NCI-H345 treated with DMSO at 0.1 percent for 48 hours (cell line): ENCODE results near the gene MACF1.
A peak's percentile ranks its signal among the peaks of the same experiment; 100 is the strongest.

Experiments used
- DNase-seq: peaks from one replicate; lab custom pipeline; 2025; ENCODE audit not compliant: unreplicated experiment; lab: John Stamatoyannopoulos, UW

Gene MACF1

DNA sequence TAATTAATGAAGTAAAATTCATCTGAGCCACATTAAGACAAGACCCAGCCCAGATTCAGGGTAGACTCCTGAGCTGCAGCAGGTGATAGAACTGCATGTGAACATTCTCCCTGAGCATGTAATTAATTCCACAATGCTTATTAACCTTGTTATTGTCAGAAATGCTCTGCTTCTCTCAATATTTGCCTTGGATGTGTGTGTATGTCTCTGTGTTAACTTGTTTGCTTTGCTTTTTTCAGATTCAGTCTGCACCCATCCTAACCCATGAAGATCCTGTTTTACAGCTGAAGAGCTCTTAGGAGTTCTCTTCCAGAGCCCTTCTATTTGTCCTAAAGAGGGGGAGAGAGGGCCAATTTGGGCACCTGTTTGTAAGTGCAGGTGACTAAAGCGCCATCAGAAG lies 143.8 kb downstream of the MACF1 start:
- DNase-seq = peak; percentile 6

DNA sequence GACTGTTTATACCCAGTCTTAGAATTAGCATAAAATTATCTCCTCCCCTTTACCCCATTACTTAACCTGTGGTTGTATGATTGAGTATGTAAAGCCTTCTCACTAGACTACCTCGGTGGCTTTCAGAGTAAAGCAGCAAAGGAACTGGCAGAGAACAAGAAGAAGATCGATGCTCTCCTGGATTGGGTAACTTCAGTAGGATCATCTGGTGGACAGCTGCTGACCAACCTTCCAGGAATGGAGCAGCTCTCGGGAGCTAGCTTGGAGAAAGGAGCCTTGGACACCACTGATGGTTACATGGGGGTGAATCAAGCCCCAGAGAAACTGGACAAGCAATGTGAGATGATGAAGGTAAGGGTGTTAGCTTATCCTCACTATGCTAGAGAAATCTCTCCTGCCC lies 148.4 kb downstream of the MACF1 start:
- no peak for DNase-seq

DNA sequence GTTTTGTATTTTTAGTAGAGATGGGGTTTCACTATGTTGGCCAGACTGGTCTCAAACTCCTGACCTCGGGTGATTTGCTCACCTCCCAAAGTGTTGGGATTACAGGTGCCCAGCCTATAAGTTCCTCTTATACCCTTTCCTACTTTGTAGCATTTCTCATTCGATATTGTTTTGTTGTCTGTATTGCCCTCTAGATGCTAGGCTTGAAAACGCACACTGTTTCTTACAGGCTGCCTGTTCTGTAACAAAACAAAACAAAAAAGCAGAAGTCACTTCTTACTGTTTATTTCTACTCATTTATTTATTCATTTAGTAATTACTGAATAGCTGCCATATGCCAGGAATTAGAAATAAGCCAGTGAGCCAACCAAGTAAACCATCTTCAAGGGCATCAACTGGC lies 150.1 kb downstream of the MACF1 start:
- DNase-seq = no peak

DNA sequence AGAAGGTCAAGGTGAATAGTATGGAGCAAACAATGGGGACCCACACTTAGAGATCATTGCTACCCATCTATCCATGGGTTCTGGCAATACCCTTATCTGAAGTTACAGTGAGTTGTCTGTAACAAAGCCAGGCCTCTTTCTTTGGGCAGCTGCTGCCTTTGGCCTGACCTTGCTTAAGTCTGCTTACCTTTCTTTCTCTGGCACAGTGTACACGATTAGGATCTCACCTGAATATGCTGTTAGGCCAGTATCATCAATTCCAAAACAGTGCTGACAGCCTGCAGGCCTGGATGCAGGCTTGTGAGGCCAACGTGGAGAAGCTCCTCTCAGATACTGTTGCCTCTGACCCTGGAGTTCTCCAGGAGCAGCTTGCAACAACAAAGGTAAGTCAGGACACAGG lies 154.0 kb downstream of the MACF1 start:
- DNase-seq = no peak

DNA sequence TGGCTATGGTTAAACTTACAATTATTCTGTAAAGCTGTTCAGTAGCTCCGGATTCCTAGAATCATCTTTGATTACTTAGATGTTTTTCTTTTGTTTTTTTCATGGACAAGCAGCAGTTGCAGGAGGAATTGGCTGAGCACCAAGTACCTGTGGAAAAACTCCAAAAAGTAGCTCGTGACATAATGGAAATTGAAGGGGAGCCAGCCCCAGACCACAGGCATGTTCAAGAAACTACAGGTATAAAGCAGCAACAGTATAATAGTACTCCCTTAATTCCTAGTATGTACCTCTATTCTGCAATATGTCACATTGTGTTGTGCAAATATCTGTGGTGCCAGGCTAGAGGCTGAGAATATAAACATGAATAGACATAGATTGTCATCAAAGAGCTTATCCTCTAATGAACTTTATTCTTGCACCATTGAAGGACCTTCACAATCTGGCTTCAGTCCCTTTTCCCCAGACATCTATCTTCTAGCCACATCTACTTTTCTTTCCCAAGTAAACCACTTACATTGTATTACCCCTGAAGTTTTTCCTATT lies 154.6 kb downstream of the MACF1 start:
- no peak for DNase-seq

DNA sequence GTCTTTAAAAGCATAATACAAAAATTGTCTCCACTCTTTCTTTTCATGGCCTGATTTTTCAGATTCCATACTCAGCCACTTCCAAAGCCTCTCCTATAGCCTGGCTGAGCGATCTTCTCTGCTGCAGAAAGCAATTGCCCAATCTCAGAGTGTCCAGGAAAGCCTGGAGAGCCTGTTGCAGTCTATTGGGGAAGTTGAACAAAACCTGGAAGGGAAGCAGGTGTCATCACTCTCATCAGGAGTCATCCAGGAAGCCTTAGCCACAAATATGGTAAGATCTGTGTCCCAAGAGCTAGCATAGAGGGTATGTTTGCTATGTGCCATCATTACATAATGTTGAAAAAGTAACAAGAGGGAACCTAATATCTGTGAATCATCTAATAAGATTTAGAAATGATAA lies 156.2 kb downstream of the MACF1 start:
- no peak for DNase-seq

DNA sequence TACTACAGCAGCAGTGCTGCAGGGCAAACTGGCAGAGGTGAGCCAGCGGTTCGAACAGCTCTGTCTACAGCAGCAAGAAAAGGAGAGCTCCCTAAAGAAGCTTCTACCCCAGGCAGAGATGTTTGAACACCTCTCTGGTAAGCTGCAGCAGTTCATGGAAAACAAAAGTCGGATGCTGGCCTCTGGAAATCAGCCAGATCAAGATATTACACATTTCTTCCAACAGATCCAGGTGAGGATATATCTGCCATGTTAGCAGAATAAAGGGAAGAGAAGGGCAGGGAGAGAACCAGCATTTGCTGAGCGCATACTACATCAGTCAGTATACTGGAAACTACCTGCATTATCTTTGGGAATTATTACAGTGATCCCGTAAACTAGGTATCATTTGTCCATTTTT lies 157.0 kb downstream of the MACF1 start:
- no peak for DNase-seq

DNA sequence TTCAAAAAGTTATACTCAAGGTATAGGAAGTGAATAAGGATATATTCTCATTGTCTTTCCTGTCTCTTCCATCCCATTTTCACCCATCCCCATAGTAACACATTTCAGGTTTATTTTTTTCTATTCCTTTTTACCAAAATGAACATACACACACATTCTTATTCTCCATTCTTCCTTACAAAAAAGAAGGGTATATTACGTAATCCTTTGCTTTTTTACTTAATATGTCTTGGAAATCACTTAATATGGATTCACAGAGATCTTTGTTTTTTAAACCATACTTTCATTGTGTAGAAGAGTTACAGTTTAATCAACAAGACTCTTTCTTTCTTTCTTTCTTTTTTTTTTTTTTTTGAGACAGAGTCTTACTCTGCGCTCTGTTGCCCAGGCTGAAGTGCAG lies 158.8 kb downstream of the MACF1 start:
- no peak for DNase-seq

DNA sequence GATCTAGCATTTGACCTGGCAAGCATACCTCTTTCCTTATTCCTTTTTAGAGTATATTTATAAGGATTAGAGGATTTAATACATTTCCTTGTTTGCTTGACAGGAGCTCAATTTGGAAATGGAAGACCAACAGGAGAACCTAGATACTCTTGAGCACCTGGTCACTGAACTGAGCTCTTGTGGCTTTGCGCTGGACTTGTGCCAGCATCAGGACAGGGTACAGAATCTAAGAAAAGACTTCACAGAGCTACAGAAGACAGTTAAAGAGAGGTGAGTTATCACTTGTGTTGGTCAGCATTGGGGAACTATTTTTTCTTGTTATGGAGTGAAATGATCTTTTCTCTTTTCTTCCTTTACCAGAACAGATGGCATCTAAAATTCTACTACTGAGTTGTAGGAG lies 163.6 kb downstream of the MACF1 start:
- no peak for DNase-seq

DNA sequence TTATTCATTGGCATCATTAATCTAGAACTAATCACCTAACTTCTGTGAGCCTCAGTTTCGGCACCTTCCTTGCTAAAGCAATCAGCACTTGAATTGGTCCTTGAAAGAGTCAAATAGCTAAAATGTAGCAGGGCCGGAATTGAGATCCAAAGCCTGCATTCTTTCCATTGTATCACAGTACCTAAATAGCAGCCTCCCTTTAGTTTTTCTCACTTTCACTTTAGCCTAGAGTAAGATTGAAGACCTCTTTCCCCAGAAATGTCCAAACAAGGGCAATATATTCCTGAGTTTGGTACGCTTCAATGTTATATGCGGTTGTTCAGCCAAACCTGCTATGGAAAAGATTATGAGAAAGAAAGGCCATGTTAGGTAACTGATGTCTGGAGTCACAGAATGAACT lies 165.1 kb downstream of the MACF1 start:
- DNase-seq = no peak

DNA sequence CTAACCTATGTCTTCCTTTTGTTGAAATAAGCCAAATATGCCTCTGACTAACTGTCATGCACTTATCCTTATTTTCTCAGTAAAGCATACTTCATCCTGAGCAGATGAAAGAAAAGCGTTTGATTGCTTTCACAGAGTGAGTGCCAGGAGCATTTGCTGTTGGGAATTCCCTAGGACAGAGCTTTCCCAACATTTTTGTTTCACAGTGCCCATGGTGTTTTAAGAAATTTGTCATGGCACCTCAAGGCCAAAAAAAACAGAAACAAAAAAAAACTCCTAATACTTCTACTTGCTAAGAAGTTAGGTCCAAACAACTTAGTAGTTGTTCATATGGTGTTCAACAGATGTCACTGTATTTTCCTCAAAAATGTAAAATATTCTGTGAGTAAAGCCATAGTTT lies 166.1 kb downstream of the MACF1 start:
- no peak for DNase-seq

DNA sequence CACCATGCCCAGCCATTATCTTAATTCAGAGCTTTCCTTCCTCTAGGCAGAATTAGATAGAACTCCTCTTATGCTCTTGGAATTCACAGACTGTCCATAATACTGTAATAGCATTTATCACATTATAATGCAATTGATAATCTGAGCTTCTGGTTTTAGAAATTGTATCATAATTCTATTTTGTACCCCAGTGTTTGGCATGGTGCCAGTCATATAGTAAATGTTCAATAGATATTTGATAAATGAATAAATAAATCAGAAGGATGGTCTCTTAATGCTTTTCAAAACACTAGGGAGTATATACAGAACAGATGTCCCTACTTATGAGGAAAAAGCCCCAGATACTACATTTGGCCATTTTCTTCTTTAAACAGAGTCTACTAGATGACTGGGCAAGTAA lies 167.6 kb downstream of the MACF1 start:
- no peak for DNase-seq

DNA sequence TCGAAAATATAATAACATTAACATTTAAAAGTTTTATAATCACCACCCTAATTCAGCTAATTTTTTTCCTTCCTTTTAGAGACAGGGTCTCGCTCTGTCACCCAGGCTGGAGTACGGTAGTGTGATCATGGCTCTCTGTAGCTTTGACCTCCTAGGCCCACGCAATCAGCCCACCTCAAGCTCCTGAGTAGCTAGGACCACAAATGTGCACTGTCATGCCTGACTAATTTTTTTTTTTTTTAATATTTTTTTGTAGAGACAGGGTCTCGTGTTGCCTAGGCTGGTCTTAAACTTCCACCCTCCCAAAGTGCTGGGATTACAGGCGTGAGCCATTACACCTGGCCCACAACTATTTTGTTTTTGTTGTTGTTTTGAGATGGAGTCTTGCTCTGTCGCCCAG lies 172.2 kb downstream of the MACF1 start:
- no peak for DNase-seq

DNA sequence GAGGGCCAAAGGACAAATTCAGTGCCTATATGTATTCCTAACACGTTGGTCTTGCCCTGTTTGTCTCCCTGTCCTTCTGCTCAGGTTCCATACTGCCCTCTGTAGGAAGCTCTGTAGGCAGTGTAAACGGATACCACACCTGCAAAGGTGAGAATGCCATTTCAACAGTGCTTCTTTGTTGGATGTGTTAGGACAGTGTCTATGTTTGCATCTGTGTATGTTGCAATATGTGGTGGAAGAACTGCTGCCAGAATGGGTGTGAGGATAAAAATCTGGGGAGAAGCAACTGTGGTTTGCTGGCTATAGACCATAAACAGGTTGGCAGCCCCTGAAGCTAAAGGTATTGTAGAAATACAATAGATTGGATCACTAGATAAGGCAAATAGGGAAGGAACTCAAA lies 173.9 kb downstream of the MACF1 start:
- DNase-seq = peak; percentile 8

DNA sequence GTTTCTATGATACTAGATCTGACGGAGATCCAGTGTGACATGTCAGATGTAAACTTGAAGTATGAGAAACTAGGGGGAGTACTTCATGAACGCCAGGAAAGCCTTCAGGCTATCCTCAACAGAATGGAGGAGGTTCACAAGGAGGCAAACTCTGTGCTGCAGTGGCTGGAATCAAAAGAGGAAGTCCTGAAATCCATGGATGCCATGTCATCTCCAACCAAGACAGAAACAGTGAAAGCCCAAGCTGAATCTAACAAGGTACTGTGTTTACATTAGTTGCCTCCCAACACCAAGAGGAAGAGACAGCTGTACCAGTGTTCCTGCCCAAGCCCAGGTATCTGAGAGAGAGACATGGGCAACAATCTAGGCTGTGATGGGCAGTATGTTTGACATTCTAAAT lies 174.7 kb downstream of the MACF1 start:
- no peak for DNase-seq

DNA sequence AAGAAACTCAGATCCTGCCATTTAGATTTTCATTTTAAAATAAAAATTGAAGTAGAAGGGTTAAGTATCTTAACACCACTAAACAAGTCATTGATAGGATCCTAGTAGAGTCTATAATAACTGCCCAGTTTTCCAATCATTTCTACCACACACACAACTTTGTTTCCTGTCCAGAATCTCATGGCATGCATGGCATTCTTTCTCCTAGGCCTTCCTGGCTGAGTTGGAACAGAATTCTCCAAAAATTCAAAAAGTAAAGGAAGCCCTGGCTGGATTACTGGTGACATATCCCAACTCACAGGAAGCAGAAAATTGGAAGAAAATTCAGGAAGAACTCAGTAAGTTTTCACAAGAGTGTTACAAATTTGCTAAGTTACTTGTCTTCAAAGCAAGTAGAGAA lies 175.5 kb downstream of the MACF1 start:
- DNase-seq = no peak

DNA sequence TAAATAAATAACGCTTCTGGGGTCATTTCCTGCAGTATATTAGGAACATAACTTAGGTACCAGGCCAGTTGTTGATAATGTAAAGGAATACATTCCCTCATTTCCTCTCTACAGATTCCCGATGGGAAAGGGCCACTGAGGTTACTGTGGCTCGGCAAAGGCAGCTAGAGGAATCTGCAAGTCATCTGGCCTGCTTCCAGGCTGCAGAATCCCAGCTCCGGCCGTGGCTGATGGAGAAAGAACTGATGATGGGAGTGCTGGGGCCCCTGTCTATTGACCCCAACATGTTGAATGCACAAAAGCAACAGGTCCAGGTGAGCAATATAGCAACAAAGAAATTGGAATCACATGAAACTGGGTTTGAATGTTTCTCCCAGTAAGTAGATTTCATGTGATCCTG lies 177.3 kb downstream of the MACF1 start:
- no peak for DNase-seq

DNA sequence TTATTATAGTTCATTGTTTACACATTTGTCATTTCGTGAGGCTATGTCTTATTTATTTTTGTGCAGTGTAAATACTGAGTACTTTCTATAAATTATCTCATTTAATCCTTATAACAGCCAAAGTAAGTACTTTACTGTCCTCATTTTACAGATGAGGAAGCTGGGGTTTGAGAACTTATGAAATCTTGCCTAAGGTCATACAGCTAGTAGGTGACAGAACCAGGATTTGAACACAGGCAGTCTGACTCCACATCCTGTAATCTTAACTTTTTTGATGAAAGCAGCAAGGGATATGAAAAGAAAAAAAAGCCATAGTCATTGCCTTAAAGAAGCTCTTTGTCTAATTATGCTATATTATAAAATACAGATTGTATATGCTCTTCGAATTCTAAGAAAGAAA lies 179.8 kb downstream of the MACF1 start:
- no peak for DNase-seq

DNA sequence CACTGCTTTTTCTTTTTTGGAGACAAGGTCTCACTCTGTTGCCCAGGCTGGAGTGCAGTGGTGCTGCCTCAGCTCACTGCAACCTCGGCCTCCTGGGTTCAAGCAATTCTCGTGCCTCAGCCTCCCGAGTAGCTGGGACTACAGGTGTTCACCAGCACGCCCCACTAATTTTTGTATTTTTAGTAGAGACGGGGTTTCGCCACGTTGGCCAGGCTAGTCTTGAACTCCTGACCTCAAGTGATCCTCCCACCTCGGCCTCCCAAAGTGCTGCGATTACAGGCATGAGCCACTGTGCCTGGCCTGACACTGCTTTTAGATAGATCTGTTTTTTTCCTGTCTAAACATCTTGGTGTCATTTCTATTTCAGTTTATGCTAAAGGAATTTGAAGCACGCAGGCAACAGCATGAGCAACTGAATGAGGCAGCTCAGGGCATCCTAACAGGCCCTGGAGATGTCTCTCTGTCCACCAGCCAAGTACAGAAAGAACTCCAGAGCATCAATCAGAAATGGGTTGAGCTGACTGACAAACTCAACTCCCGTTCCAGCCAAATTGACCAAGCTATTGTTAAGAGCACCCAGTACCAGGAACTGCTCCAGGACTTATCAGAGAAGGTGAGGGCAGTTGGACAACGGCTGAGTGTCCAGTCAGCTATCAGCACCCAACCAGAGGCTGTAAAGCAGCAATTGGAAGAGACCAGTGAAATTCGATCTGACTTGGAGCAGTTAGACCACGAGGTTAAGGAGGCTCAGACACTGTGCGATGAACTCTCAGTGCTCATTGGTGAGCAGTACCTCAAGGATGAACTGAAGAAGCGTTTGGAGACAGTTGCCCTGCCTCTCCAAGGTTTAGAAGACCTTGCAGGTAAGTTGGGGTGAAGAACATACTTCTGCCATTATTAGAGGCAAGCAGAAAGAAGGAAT lies 180.8 kb downstream of the MACF1 start:
- no peak for DNase-seq

DNA sequence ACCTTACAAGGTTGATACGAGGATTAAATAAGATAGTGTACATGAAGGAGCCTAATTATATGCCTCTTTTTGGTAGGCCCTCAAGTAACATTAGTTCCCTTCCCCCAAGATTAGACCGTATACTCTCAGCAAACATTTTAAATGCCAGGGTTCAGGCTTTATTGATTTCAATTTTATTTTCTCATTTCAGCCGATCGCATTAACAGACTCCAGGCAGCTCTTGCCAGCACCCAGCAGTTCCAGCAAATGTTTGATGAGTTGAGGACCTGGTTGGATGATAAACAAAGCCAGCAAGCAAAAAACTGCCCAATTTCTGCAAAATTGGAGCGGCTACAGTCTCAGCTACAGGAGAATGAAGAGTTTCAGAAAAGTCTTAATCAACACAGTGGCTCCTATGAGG lies 182.5 kb downstream of the MACF1 start:
- DNase-seq = no peak

DNA sequence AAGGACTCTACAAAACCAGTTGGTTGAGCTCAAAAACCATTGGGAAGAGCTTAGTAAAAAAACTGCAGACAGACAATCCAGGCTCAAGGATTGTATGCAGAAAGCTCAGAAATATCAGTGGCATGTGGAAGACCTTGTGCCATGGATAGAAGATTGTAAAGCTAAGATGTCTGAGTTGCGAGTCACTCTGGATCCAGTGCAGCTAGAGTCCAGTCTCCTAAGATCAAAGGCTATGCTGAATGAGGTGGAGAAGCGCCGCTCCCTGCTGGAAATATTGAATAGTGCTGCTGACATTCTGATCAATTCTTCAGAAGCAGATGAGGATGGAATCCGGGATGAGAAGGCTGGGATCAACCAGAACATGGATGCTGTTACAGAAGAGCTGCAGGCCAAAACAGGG lies 183.0 kb downstream of the MACF1 start:
- no peak for DNase-seq

DNA sequence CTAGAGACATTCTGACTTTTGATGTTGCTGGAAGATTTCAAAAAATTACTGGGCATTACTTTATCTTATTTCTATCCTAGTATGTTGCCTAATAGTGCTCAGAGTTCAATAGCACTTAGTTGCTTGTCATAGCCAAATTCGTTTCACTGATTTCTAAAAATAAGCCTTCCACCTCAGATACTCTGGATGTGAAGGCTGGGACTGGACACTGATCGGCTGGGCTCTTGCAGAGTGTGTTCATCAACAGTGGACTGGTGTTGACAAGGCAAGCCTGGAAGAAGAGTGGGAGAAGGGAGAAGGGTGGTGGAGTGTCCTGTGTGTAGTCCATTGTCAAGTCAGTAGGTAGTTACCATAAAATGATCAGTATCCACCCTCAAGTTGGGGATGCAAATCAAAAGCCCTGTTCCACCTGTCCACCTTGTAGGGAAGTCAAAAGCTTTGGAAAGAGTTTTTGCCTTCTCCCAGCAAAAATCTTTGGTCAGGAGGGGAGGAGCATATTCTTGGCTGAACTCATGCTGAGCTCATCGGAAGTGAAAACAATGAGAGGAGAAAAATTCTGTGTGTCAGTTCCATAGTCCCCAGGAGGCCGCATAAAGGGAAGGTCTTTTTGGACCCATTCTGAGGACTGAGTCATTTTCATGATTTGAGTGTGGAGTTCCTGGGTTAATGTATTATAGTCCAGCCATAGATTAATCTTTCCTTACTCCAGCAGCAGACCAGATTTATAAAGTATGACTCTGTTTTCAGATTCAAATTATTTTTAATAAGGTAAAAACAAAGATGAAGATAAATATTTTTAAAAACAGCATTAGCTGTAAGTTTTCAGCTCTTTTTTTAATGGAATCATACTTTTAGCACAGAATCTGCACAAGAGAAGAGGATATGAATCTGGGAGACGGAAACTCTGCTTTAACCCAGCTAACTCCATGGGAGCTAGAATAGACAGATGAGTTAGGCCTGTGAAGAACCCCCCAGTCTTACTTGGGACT lies 187.5 kb downstream of the MACF1 start:
- DNase-seq = no peak
